Stimulated activated CD8-positive, alpha-beta memory T cell treated with anti-CD3 and anti-CD28 coated beads, Interleukin-4, amount 100 ng/mL, for 4 hours (primary cell): ENCODE results near the gene IZUMO4.
"Not testable (repeated sequence)": the region's sequence is repeated elsewhere in the genome, so short reads cannot be mapped to it uniquely, and the experiment has no call there.

Experiments used
- DNase-seq, 2 donors: peaks; one replicate each; pipeline ENCODE4 v3.0.0-alpha.2; 2020; ENCODE audit warnings: low read depth in 2 of 2, low spot score in 1 of 2

IZUMO4 gene

GRCh38 chr19:2080336-2080988, 16.3 kb upstream of the IZUMO4 start:
- DNase-seq = no peak

GRCh38 chr19:2081873-2082810, 14.6 kb upstream of the IZUMO4 start:
- DNase-seq = no peak

- DNase-seq = peak in 1 of 2 donors; percentile 56
Measured at GRCh38 chr19:2083174-2083854, 13.4 kb upstream of the IZUMO4 start.

GRCh38 chr19:2084993-2085720, 11.6 kb upstream of the IZUMO4 start:
- peak; percentile 85 to 91 for DNase-seq

GRCh38 chr19:2086695-2087620, 9.8 kb upstream of the IZUMO4 start:
- not testable (repeated sequence) for DNase-seq

GRCh38 chr19:2087621-2088100, 9.1 kb upstream of the IZUMO4 start:
- DNase-seq = no peak

GRCh38 chr19:2089001-2089711, 7.6 kb upstream of the IZUMO4 start:
- no peak for DNase-seq

GRCh38 chr19:2089727-2090053, 7.0 kb upstream of the IZUMO4 start:
- no peak for DNase-seq

- DNase-seq = not testable (repeated sequence)
Measured at GRCh38 chr19:2091926-2092525, 4.7 kb upstream of the IZUMO4 start.

GRCh38 chr19:2096034-2096479, 658 bp upstream of the IZUMO4 start, which contains the start of gene MOB3A:
MOB3A (minus strand) TSS chr19:2096326; CDS start chr19:2078560, 17,766 bp downstream.
- DNase-seq = peak; percentile 65 to 70

- DNase-seq = peak in 1 of 2 donors; percentile 37
Measured at GRCh38 chr19:2097203-2097885, 629 bp downstream of the IZUMO4 start.

- DNase-seq = no peak
Measured at GRCh38 chr19:2097886-2098327, 1.2 kb downstream of the IZUMO4 start.

- no peak for DNase-seq
Measured at GRCh38 chr19:2099054-2099501, 2.4 kb downstream of the IZUMO4 start.

- no peak for DNase-seq
Measured at GRCh38 chr19:2099937-2100718, 3.4 kb downstream of the IZUMO4 start.

- DNase-seq = no peak
Measured at GRCh38 chr19:2100719-2101061, 4.0 kb downstream of the IZUMO4 start.

GRCh38 chr19:2101417-2102335, 5.0 kb downstream of the IZUMO4 start:
- DNase-seq = no peak
